Fibroblast of lung (primary cell): Measurements from ENCODE around the gene DNASE1. TPM values are rescaled to one million over a fixed set of nuclear protein-coding genes. Genes with fewer than 3 reads are reported as not detected.

Source experiments
- DNase-seq, 2 donors: peaks; one replicate each; pipeline versions ENCODE4 v3.0.0 to v3.0.0-alpha.2; 2010; ENCODE audit warnings: low read depth in 2 of 2
- H2AFZ ChIP-seq: 2 replicates; pipeline ENCODE4 v1.5.1; 2012; ENCODE audit warnings: low read length, control low read depth, inconsistent platforms
- H3K27ac ChIP-seq: 2 replicates; pipeline ENCODE4 v1.5.1; 2011; ENCODE audit warnings: low read length, control low read depth; ENCODE audit not compliant: insufficient read depth
- H3K27me3 ChIP-seq: 2 replicates; pipeline ENCODE4 v1.5.1; 2011; ENCODE audit warnings: mild to moderate bottlenecking, low read length; ENCODE audit not compliant: control insufficient read depth, insufficient read depth
- H3K36me3 ChIP-seq: 2 replicates; pipeline ENCODE4 v1.5.1; 2011; ENCODE audit warnings: low read length; ENCODE audit not compliant: control insufficient read depth, insufficient read depth
- H3K4me1 ChIP-seq: 2 replicates; pipeline ENCODE4 v1.5.1; 2011; ENCODE audit warnings: low read length; ENCODE audit not compliant: control insufficient read depth, insufficient read depth; ENCODE audit errors: extremely low read depth
- H3K4me2 ChIP-seq: 2 replicates; pipeline ENCODE4 v1.5.1; 2011; ENCODE audit warnings: low read length, control low read depth; ENCODE audit not compliant: insufficient read depth; ENCODE audit errors: extremely low read depth
- H3K4me3 ChIP-seq, 4 experiments: fragments of 200-600 bp in 1 of 4; sonication (generic) in 1 of 4; replicated peaks in 1 of 4; 2 replicates each; pipeline ENCODE4 v1.5.1; 2011 to 2016; ENCODE audit warnings: low read length in 4 of 4, low read depth in 3 of 4, mild to moderate bottlenecking in 3 of 4, control low read depth in 2 of 4, inconsistent platforms in 1 of 4, mixed read lengths in 1 of 4; ENCODE audit not compliant: insufficient read depth in 1 of 4; ENCODE audit errors: control extremely low read depth in 1 of 4
- H3K79me2 ChIP-seq: 2 replicates; pipeline ENCODE4 v1.5.1; 2012; ENCODE audit warnings: mild to moderate bottlenecking, low read length, inconsistent platforms; ENCODE audit not compliant: control insufficient read depth, insufficient read depth
- H3K9ac ChIP-seq: 2 replicates; pipeline ENCODE4 v1.5.1; 2011; ENCODE audit warnings: mild to moderate bottlenecking, low read length, control low read depth; ENCODE audit not compliant: insufficient read depth
- H3K9me3 ChIP-seq: 2 replicates; pipeline ENCODE4 v1.5.1; 2012; ENCODE audit warnings: low read depth, low read length; ENCODE audit not compliant: control insufficient read depth, insufficient read depth
- H4K20me1 ChIP-seq: 2 replicates; pipeline ENCODE4 v1.5.1; 2011; ENCODE audit warnings: low read length; ENCODE audit not compliant: control insufficient read depth, insufficient read depth; ENCODE audit errors: extremely low read depth
- EZH2 ChIP-seq: IDR thresholded peaks from 2 replicates; pipeline ENCODE4 v1.5.1; 2012; ENCODE audit warnings: low read length, control low read depth, mild to moderate bottlenecking; ENCODE audit errors: missing control alignments
- polyA plus RNA-seq, 2 donors: library from polyadenylated mRNA; depleted of rRNA in 1 of 2; stranded (reverse) in 1 of 2; unstranded in 1 of 2; fragments of >200 nt; gene quantifications; 2 replicates each; pipeline ENCODE4 v1.2.1, GENCODE V29; 2011 to 2012; ENCODE audit warnings: missing spikeins in 1 of 2
- total RNA-seq: library from RNA; depleted of rRNA; stranded (reverse); fragments of >200 nt; gene quantifications from 2 replicates; pipeline ENCODE4 v1.2.1, GENCODE V29; 2014
- TF ChIP-seq, protein P1 (sequence below), 2 donors: IDR thresholded peaks in 1 of 2; conservative IDR thresholded peaks in 1 of 2; 1 replicate in 1 of 2; 2 replicates in 1 of 2; pipeline ENCODE4 v1.5.1; 2011 to 2012; ENCODE audit warnings: low read length in 2 of 2, control low read depth in 1 of 2, inconsistent platforms in 1 of 2, low read depth in 1 of 2, mild to moderate bottlenecking in 1 of 2

DNASE1 gene
- total and polyA plus RNA-seq, 2 donors (not counting 1 experiment from before 2014, with no cell fraction given) = 2.9 to 29.1 TPM

GRCh38 chr16:3706253-3707012 lies 51.9 kb downstream of the DNASE1 start:
- Histone ChIP-seq H4K20me1 (no peaks in the 10 kb centered on the region), H3K4me1 (no peaks in the 10 kb centered on the region), H2AFZ (no peak overlapping the region), H3K27me3 (no peaks in the 10 kb centered on the region), H3K9me3 (no peaks in the 10 kb centered on the region), H3K79me2 (peaks cover 3% of the 10 kb centered on the region), H3K36me3 (no peaks in the 10 kb centered on the region), H3K4me3 (no peak overlapping the region), H3K9ac (no peak overlapping the region), H3K4me2 (no peak overlapping the region), H3K27ac (no peak overlapping the region)
- DNase-seq = no peak
- no peak for TF ChIP-seq EZH2
- TF ChIP-seq, protein P1, sequence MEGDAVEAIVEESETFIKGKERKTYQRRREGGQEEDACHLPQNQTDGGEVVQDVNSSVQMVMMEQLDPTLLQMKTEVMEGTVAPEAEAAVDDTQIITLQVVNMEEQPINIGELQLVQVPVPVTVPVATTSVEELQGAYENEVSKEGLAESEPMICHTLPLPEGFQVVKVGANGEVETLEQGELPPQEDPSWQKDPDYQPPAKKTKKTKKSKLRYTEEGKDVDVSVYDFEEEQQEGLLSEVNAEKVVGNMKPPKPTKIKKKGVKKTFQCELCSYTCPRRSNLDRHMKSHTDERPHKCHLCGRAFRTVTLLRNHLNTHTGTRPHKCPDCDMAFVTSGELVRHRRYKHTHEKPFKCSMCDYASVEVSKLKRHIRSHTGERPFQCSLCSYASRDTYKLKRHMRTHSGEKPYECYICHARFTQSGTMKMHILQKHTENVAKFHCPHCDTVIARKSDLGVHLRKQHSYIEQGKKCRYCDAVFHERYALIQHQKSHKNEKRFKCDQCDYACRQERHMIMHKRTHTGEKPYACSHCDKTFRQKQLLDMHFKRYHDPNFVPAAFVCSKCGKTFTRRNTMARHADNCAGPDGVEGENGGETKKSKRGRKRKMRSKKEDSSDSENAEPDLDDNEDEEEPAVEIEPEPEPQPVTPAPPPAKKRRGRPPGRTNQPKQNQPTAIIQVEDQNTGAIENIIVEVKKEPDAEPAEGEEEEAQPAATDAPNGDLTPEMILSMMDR (conservative IDR thresholded peaks at IDR 0.05 in 1 of 2, IDR thresholded peaks at IDR 0.05 in 1 of 2; ENCODE audit: low read depth in 1 of 2, low read length in 2 of 2) = no peak

Other genes with a start within 250 kb of the DNASE1 start
- gene ZNF597, start 211.2 kb upstream of the DNASE1 start, total RNA-seq = 1.8 and 2.0 TPM in 2 replicates
- 1.4 and 1.6 TPM in 2 replicates for gene ZNF597, start 211.2 kb upstream of the DNASE1 start, polyA plus RNA-seq
- gene NAA60, start 211.0 kb upstream of the DNASE1 start, total RNA-seq = 9.2 and 12.6 TPM in 2 replicates
- 20.9 and 33.6 TPM in 2 replicates for gene NAA60, start 211.0 kb upstream of the DNASE1 start, polyA plus RNA-seq
- gene C16orf90, start 159.2 kb upstream of the DNASE1 start, total RNA-seq = not detected in 2 replicates
- not detected in 2 replicates for gene C16orf90, start 159.2 kb upstream of the DNASE1 start, polyA plus RNA-seq
- gene CLUAP1, start 153.7 kb upstream of the DNASE1 start, total RNA-seq = 21.1 and 22.3 TPM in 2 replicates
- gene CLUAP1, start 153.7 kb upstream of the DNASE1 start, polyA plus RNA-seq = 22.7 and 28.0 TPM in 2 replicates
- gene NLRC3, start 77.3 kb upstream of the DNASE1 start, total RNA-seq = under 0.01 and 0.17 TPM in 2 replicates
- not detected in 2 replicates for gene NLRC3, start 77.3 kb upstream of the DNASE1 start, polyA plus RNA-seq
- 2.3 and 4.0 TPM in 2 replicates for gene SLX4, start 43.1 kb upstream of the DNASE1 start, total RNA-seq
- 0.81 and 1.3 TPM in 2 replicates for gene SLX4, start 43.1 kb upstream of the DNASE1 start, polyA plus RNA-seq
- 42.6 and 97.8 TPM in 2 replicates for gene TRAP1, start 62.8 kb downstream of the DNASE1 start, total RNA-seq
- 52.1 and 110 TPM in 2 replicates for gene TRAP1, start 62.8 kb downstream of the DNASE1 start, polyA plus RNA-seq
- 16.2 and 22.6 TPM in 2 replicates for gene CREBBP, start 226.0 kb downstream of the DNASE1 start, total RNA-seq
- 6.1 and 8.0 TPM in 2 replicates for gene CREBBP, start 226.0 kb downstream of the DNASE1 start, polyA plus RNA-seq